ELR (cell line): ENCODE data around the gene BPIFA2.

Experiments used
- DNase-seq: peaks from one replicate; pipeline ENCODE4 v3.0.0-alpha.2; 2015; ENCODE audit warnings: low read depth

BPIFA2 gene

GRCh38 chr20:33199026-33199425 lies 31.1 kb downstream of the BPIFA2 start:
- no peak for DNase-seq

- DNase-seq = no peak
These were observed 34.5 kb downstream of the BPIFA2 start for GRCh38 chr20:33202451-33202850.

- no peak for DNase-seq
These were observed 35.5 kb downstream of the BPIFA2 start for GRCh38 chr20:33203444-33203843.

- DNase-seq = peak; percentile 72
These were observed 41.8 kb downstream of the BPIFA2 start for GRCh38 chr20:33209789-33210188.

GRCh38 chr20:33210371-33210770 lies 42.4 kb downstream of the BPIFA2 start:
- no peak for DNase-seq

GRCh38 chr20:33211817-33212424 lies 44.0 kb downstream of the BPIFA2 start:
- DNase-seq = peak; percentile 68

GRCh38 chr20:33217052-33217451 lies 49.1 kb downstream of the BPIFA2 start, which contains the start of gene BPIFA3:
TSS of gene BPIFA3 (plus strand) at chr20:33217352. CDS start at chr20:33217537, 185 bp downstream.
- no peak for DNase-seq

- no peak for DNase-seq
These were observed 56.4 kb downstream of the BPIFA2 start for GRCh38 chr20:33224399-33224798.

- no peak for DNase-seq
These were observed 61.9 kb downstream of the BPIFA2 start for GRCh38 chr20:33229843-33230242.
